Ectodermal cell (in vitro differentiated cells): ENCODE results near the gene CBX2.
A peak's percentile ranks its signal among the peaks of the same experiment; 100 is the strongest.

Experiments used
- H3K27ac ChIP-seq: 2 replicates; pipeline ENCODE4 v1.7.0; 2013; ENCODE audit warnings: mild to moderate bottlenecking, low read depth, low read length; ENCODE audit not compliant: insufficient read depth, poor library complexity, severe bottlenecking
- H3K27me3 ChIP-seq: 2 replicates; pipeline ENCODE4 v1.7.0; 2013; ENCODE audit warnings: mild to moderate bottlenecking, low read length; ENCODE audit not compliant: insufficient read depth, control insufficient read depth, poor library complexity, severe bottlenecking
- H3K36me3 ChIP-seq: one replicate; pipeline ENCODE4 v1.7.0; 2013; ENCODE audit warnings: low read length; ENCODE audit not compliant: control insufficient read depth, insufficient read depth
- H3K4me1 ChIP-seq: one replicate; pipeline ENCODE4 v1.7.0; 2013; ENCODE audit warnings: low read length; ENCODE audit not compliant: control insufficient read depth, insufficient read depth
- H3K4me3 ChIP-seq: 2 replicates; pipeline ENCODE4 v1.7.0; 2013; ENCODE audit warnings: low read depth, low read length, control low read depth; ENCODE audit not compliant: insufficient read depth
- H3K9me3 ChIP-seq: 2 replicates; pipeline ENCODE4 v1.7.0; 2013; ENCODE audit warnings: mild to moderate bottlenecking, low read length, moderate library complexity; ENCODE audit not compliant: control insufficient read depth
- WGBS, 2 experiments: methylation state at CpG; one replicate each; pipeline ENCODE4 v1.1.7; 2013; ENCODE audit warnings: missing lambda C conversion rate in 2 of 2; 5-methylcytosine and 5-hydroxymethylcytosine counted together

The CBX2 gene

GRCh38 chr17:79779661-79780365 lies 1.9 kb downstream of the CBX2 start:
- Histone ChIP-seq H3K27ac (no peak overlapping the region), H3K4me1 (peaks cover 39% of the 10 kb centered on the region), H3K9me3 (no peaks in the 10 kb centered on the region), H3K27me3 (no peaks in the 10 kb centered on the region), H3K36me3 (peaks cover 45% of the 10 kb centered on the region), H3K4me3 (peak overlapping the region; percentile 91)
- WGBS, 2 experiments: 90 to 93% methylated on average over 10 of the region's 10 CpGs

GRCh38 chr17:79781012-79781650 lies 3.2 kb downstream of the CBX2 start:
- 95 to 96% methylated on average over 12 of the region's 12 CpGs for WGBS, 2 experiments

DNA sequence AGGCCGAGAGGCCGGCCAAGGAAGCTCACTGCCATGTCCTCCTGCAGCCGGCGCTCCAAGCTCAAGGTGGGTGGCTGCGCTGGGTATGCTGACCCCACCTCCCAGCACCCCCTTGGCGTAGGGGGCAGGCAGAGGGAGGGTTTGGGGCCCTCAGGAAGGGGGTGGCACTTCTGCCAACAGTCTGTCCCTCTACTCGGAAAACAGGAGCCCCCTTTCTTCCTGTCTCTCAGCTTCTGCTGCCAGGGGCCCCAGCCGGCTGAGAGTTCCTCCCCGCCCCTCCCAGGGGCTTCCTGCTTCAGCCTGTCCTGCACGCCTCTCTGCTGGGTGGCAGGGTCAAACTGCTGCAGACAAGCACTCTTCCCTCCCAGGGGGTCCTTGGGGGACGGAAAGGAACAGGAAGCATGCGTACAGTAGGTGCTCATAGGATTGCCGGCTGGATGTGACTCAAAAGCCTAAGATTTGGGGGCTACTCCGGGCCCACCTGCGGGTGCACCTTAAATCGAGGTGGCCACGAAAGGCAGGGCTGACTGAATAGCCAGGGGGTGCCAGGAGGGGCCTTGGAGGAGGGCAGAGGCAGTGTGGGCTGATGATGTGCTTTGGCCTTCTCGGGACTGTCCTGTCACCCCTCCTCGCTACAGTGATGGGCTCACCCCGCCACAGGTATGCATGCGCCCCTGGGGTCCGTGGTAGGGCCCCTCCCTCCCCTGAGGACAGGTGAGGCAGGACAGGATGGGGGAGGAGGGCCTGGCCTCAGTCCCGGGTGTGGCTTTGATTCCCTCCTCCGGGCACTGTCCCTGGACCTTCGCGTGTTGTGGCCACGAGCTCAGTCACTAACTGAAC lies 4.0 kb downstream of the CBX2 start:
- peaks cover 48% of the 10 kb centered on the region for H3K36me3 ChIP-seq
- no peaks in the 10 kb centered on the region for H3K27me3 ChIP-seq
- 94 to 95% methylated on average over 27 of the region's 27 CpGs for WGBS, 2 experiments
- H3K4me1 ChIP-seq: peaks cover 20% of the 10 kb centered on the region
- H3K4me3 ChIP-seq: no peak overlapping the region
- no peaks in the 10 kb centered on the region for H3K9me3 ChIP-seq
- H3K27ac ChIP-seq: no peak overlapping the region

More at GRCh38 chr17:79781012-79781650, 3.2 kb downstream of the CBX2 start:
- H3K36me3 ChIP-seq: peaks cover 48% of the 10 kb centered on the region
- peaks cover 27% of the 10 kb centered on the region for H3K4me1 ChIP-seq
- H3K9me3 ChIP-seq: no peaks in the 10 kb centered on the region
- no peak overlapping the region for H3K4me3 ChIP-seq
- H3K27ac ChIP-seq: no peak overlapping the region
- no peaks in the 10 kb centered on the region for H3K27me3 ChIP-seq

DNA sequence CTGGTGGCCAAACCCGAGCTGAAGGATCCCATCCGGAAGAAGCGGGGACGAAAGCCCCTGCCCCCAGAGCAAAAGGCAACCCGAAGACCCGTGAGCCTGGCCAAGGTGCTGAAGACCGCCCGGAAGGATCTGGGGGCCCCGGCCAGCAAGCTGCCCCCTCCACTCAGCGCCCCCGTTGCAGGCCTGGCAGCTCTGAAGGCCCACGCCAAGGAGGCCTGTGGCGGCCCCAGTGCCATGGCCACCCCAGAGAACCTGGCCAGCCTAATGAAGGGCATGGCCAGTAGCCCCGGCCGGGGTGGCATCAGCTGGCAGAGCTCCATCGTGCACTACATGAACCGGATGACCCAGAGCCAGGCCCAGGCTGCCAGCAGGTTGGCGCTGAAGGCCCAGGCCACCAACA lies 5.9 kb downstream of the CBX2 start:
- peaks cover 48% of the 10 kb centered on the region for H3K36me3 ChIP-seq
- no peak overlapping the region for H3K4me3 ChIP-seq
- H3K27me3 ChIP-seq: peaks cover 17% of the 10 kb centered on the region
- 96 to 98% methylated on average over 18 of the region's 18 CpGs for WGBS, 2 experiments
- no peak overlapping the region for H3K27ac ChIP-seq
- H3K9me3 ChIP-seq: no peaks in the 10 kb centered on the region
- peaks cover 26% of the 10 kb centered on the region for H3K4me1 ChIP-seq

- Histone ChIP-seq H3K4me1 (peaks cover 30% of the 10 kb centered on the region), H3K27me3 (peaks cover 23% of the 10 kb centered on the region), H3K4me3 (no peak overlapping the region), H3K27ac (no peak overlapping the region), H3K36me3 (peaks cover 44% of the 10 kb centered on the region), H3K9me3 (no peaks in the 10 kb centered on the region)
- WGBS, 2 experiments: 95 to 97% methylated on average over 31 of the region's 31 CpGs
Measured at GRCh38 chr17:79784353-79785016, 6.5 kb downstream of the CBX2 start.

- no peaks in the 10 kb centered on the region for H3K9me3 ChIP-seq
- H3K36me3 ChIP-seq: peaks cover 44% of the 10 kb centered on the region
- no peak overlapping the region for H3K4me3 ChIP-seq
- H3K4me1 ChIP-seq: peaks cover 25% of the 10 kb centered on the region
- H3K27ac ChIP-seq: no peak overlapping the region
- peaks cover 31% of the 10 kb centered on the region for H3K27me3 ChIP-seq
- 94 to 95% methylated on average over 17 of the region's 17 CpGs for WGBS, 2 experiments
Measured at GRCh38 chr17:79785017-79785899, 7.3 kb downstream of the CBX2 start.

DNA sequence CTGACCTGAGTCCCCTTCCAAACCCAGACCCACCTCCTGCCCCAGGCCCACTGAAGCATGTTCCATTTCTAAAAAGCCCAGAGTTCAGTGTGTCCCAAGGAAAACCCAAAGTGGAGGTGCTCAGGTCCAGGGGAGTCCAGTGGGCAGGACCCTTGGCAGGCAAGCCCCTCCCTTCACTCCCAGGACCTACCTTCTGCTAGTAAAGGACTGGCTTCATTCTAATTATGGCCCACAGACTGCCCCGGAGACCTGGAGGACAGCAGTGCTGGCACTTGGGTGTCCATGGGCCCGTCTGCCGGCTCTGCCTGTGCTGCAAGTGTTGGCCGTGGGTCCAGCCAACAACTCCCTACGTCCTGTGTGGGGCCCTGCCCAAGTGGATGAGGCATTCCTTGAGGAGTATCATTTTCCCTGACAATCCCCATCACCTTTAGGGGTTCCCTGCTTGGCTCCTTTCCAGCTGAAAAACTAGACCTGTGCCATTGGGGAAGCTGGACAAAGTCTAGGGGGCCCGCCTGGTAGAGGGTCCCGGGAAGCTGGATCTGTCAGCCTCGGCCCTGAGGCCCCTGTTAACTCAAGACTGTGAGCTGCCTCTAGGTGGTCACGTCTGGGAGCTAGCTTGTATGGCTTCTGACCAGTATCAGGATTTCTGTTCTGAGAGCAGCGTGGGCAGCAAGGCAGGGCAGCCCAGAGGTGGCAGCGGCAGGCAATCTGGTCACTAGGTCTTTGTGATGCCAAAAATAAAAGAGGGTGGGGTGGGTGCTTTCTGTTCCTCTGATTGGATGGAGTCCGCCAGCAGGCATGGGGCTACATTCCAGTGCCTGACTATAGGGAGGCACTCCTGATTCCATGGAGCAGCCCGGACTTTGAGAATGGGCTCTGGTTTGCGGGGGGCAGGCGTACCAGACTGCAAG lies 8.2 kb downstream of the CBX2 start:
- Histone ChIP-seq H3K4me3 (no peak overlapping the region), H3K27me3 (peaks cover 40% of the 10 kb centered on the region), H3K36me3 (peaks cover 36% of the 10 kb centered on the region), H3K9me3 (no peaks in the 10 kb centered on the region), H3K27ac (no peak overlapping the region), H3K4me1 (peaks cover 21% of the 10 kb centered on the region)
- 90% methylated on average over 15 of the region's 15 CpGs for WGBS, 2 experiments

DNA sequence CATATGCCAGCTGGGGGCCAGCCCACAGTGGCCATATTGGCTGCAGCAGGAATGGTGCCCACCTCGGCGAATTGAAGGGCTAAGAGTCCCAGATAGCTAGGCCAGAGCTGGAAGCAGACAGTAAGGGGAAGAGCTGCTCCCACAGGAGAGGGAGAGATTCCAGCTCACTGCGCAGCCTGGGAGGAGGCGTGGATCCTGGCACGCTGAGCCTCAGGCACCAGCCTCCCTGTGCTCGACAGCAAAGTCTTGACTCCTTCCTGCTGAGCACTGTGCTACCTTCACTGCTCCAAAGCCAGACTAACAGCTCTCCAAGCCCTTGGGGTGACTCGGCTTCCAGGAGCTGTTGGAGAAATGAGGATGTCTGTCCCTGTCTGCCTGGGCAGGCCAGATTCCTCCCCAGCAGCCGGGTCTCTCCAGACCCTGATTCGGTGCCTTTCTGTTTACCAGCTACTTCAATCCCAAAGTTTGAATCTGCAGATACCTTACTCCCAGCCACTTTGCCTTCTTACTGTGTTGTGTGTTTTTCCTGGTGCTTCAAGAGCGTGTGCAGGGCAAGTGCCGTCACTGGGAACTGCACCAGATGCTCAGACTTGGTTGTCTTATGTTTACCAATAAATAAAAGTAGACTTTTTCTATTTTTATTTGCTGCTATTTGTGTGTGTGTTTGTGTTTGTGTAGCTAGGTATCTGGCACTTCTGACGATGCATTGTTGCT lies 9.1 kb downstream of the CBX2 start:
- H3K4me1 ChIP-seq: peaks cover 26% of the 10 kb centered on the region
- H3K27ac ChIP-seq: no peak overlapping the region
- H3K36me3 ChIP-seq: peaks cover 30% of the 10 kb centered on the region
- WGBS, 2 experiments: 91 to 92% methylated on average over 12 of the region's 12 CpGs
- H3K27me3 ChIP-seq: peaks cover 49% of the 10 kb centered on the region
- H3K9me3 ChIP-seq: no peaks in the 10 kb centered on the region
- no peak overlapping the region for H3K4me3 ChIP-seq
